ENCODE results near the gene EPC1. TPM values are rescaled to one million over a fixed set of nuclear protein-coding genes. Genes with fewer than 3 reads are reported as not detected.
A peak's percentile ranks its signal among the peaks of the same experiment; 100 is the strongest.

EPC1 gene
- total and polyA plus RNA-seq, 7 donors: 13.2 to 54.3 (median 42.6) TPM

DNA sequence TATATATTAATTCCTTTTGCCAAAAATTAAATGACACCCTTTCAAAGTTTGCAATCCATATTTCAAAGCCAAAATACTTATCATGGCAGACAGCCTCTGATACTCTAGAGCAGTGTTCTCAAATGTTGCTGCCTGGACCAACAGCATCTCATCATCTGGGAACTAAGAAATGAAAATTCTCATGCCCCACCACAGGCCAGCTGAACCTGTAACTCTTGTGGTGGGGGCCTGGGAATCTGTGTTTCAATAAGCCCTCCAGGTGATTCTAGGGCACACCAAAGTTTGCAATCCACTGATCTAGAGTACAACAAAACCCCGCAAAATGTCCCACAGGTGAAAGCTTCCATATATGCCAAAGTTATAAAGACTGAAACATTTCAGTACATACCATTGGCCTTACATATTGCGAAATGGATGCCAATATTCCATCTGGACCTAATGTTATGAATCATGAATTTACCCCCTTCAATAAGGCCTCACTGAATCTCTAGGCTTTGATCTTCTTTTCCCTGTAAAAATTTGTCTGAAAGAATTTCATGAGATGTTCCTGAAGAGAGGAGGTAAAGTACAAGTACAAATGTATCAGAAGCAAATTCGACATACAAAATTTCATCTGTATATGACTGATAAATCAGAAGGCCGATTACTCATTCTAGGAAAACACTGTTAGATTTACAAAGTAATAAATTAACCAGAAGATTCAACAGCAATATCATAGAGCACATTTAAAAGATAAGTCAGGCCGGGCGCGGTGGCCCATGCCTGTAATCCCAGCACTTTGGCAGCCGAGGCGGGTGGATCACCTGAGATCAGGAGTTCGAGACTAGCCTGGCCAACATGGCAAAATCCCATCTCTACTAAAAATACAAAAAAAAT lies 25.3 kb upstream of the EPC1 start:
- Histone ChIP-seq H3K4me3 (no peak overlapping the region), H3K36me3 (no peaks in the 10 kb centered on the region), H3K9me3 (no peaks in the 10 kb centered on the region), H3K27me3 (no peaks in the 10 kb centered on the region), H3K4me1 (peaks cover 0 to 70% (median 56%) of the 10 kb centered on the region in 4 donors), H3K27ac (peak overlapping the region in 2 of 4 donors; percentile 32 to 34)
- 36 to 73% methylated on average over 10 of the region's 10 CpGs for whole genome bisulfite sequencing, 2 donors
- no peak for DNase-seq
- no peak for TF ChIP-seq EP300 (IDR thresholded peaks at IDR 0.05)
- TF ChIP-seq POLR2AphosphoS5 (IDR thresholded peaks at IDR 0.05): no peak
- no peak for TF ChIP-seq POLR2A (IDR thresholded peaks at IDR 0.05)
- TF ChIP-seq, protein P1, sequence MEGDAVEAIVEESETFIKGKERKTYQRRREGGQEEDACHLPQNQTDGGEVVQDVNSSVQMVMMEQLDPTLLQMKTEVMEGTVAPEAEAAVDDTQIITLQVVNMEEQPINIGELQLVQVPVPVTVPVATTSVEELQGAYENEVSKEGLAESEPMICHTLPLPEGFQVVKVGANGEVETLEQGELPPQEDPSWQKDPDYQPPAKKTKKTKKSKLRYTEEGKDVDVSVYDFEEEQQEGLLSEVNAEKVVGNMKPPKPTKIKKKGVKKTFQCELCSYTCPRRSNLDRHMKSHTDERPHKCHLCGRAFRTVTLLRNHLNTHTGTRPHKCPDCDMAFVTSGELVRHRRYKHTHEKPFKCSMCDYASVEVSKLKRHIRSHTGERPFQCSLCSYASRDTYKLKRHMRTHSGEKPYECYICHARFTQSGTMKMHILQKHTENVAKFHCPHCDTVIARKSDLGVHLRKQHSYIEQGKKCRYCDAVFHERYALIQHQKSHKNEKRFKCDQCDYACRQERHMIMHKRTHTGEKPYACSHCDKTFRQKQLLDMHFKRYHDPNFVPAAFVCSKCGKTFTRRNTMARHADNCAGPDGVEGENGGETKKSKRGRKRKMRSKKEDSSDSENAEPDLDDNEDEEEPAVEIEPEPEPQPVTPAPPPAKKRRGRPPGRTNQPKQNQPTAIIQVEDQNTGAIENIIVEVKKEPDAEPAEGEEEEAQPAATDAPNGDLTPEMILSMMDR (IDR thresholded peaks at IDR 0.05): no peak
- intact Hi-C loops (cut with DNase I): no loop called here

DNA sequence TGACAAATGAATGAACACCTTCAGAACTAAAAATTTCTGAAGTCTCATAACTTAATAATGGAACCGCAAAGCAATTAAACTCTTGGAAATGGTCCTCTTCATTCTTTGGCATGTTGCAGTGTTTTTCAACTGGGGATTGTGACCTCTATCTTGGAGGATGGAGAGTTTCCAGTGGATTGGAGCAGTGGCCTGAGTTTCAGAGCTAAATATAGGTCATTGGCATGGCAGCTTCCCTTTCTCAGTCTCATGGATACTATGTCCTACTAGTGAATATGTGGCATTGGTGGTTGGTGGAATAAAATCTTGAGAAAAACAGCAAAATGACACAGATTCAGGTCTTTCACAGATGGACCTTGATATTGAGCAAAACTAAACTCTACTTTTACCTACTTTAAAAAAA lies 24.1 kb upstream of the EPC1 start:
- Histone ChIP-seq H3K36me3 (no peaks in the 10 kb centered on the region), H3K27ac (peak overlapping the region in 2 of 4 donors; percentile 32 to 34), H3K27me3 (no peaks in the 10 kb centered on the region), H3K4me1 (peaks cover 0 to 80% (median 63%) of the 10 kb centered on the region in 4 donors), H3K4me3 (no peak overlapping the region), H3K9me3 (no peaks in the 10 kb centered on the region)
- intact Hi-C loops (cut with DNase I): no loop called here
- TF ChIP-seq POLR2A (IDR thresholded peaks at IDR 0.05): no peak
- TF ChIP-seq POLR2AphosphoS5 (IDR thresholded peaks at IDR 0.05): no peak
- TF ChIP-seq, protein P1 (IDR thresholded peaks at IDR 0.05): no peak
- TF ChIP-seq EP300 (IDR thresholded peaks at IDR 0.05): no peak
- 90 to 99% methylated on average over 1 of the region's 1 CpG for WGBS, 2 donors
- no peak for DNase-seq

GRCh38 chr10:32367793-32368453 lies 21.0 kb upstream of the EPC1 start:
- Histone ChIP-seq H3K4me1 (peaks cover 0 to 59% (median 48%) of the 10 kb centered on the region in 4 donors), H3K9me3 (no peaks in the 10 kb centered on the region), H3K4me3 (peak overlapping the region in 1 of 4 donors; percentile 15), H3K36me3 (no peaks in the 10 kb centered on the region), H3K27me3 (no peaks in the 10 kb centered on the region), H3K27ac (peak overlapping the region; percentile 6 to 62 (median 37))
- TF ChIP-seq, protein P1 (IDR thresholded peaks at IDR 0.05): peak; percentile 18 to 79 (median 70)
- TF ChIP-seq POLR2AphosphoS5 (IDR thresholded peaks at IDR 0.05) (peak in 1 of 4 donors; percentile 9), POLR2A (IDR thresholded peaks at IDR 0.05) (no peak), EP300 (IDR thresholded peaks at IDR 0.05) (no peak)
- peak; percentile 83 for DNase-seq
- intact Hi-C loops (cut with DNase I): loop anchor here (1.0 to 5.0 kb wide), 4 partner anchors 21 to 176 kb away; partner anchors contain the start of genes CCDC7 and EPC1
- 17 to 40% methylated on average over 7 of the region's 7 CpGs for WGBS, 2 donors

DNA sequence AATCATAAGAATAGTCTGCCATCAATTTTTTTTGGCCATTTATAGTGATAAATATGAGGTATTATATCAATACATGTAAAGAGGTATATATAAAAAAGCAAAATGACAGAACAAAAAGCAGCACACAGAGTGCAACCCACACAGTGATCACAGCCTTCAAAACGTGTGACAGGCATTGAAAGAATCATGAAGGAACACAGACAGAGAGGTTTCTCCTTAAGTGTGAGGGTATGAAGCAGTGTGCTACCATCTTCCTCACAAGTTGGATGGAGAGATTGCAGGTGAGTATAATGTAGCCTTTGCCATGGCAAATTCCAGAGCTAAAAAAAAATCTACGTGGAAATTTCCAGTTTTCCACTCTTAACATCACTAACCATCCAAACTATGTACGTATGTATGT lies 19.6 kb upstream of the EPC1 start:
- Histone ChIP-seq H3K27me3 (no peaks in the 10 kb centered on the region), H3K4me1 (peaks cover 0 to 59% (median 50%) of the 10 kb centered on the region in 4 donors), H3K9me3 (no peaks in the 10 kb centered on the region), H3K4me3 (no peak overlapping the region), H3K36me3 (no peaks in the 10 kb centered on the region), H3K27ac (no peak overlapping the region)
- WGBS, 2 donors: 20 to 46% methylated on average over 3 of the region's 3 CpGs
- DNase-seq: no peak
- intact Hi-C loops (cut with DNase I): loop anchor here (2.0 to 5.0 kb wide), 3 partner anchors 20 to 174 kb away; partner anchors contain the start of genes CCDC7 and EPC1
- TF ChIP-seq, protein P1 (IDR thresholded peaks at IDR 0.05): no peak
- TF ChIP-seq POLR2AphosphoS5 (IDR thresholded peaks at IDR 0.05): no peak
- no peak for TF ChIP-seq EP300 (IDR thresholded peaks at IDR 0.05)
- no peak for TF ChIP-seq POLR2A (IDR thresholded peaks at IDR 0.05)

Data from sigmoid colon (tissue), 7 donors.